HEK293 (cell line): ENCODE data around the gene ABCC12.

Experiments used
- CTCF ChIP-seq: fragments of 450-650 bp; formaldehyde crosslinking; IDR thresholded peaks from 2 replicates; pipeline ENCODE4 v1.5.1; 2016; ENCODE audit warnings: missing biosample characterization, missing genetic modification characterization
- KLF1 ChIP-seq: fragments of 450-650 bp; formaldehyde crosslinking; IDR thresholded peaks from 2 replicates; pipeline ENCODE4 v1.5.1; 2016; ENCODE audit warnings: missing biosample characterization, missing genetic modification characterization
- KLF7 ChIP-seq: fragments of 450-650 bp; formaldehyde crosslinking; IDR thresholded peaks from 2 replicates; pipeline ENCODE4 v1.5.1; 2016; ENCODE audit warnings: missing biosample characterization, missing genetic modification characterization, borderline replicate concordance
- PRDM1 ChIP-seq: fragments of 450-650 bp; formaldehyde crosslinking; IDR thresholded peaks from 2 replicates; pipeline ENCODE4; 2016; ENCODE audit warnings: missing biosample characterization, missing genetic modification characterization
- TSHZ1 ChIP-seq: fragments of 450-650 bp; formaldehyde crosslinking; IDR thresholded peaks from 2 replicates; pipeline ENCODE4 v1.5.1; 2016; ENCODE audit warnings: missing biosample characterization, missing genetic modification characterization, borderline replicate concordance
- ZBTB21 ChIP-seq: fragments of 450-650 bp; formaldehyde crosslinking; IDR thresholded peaks from 2 replicates; pipeline ENCODE4 v1.5.1; 2017; ENCODE audit warnings: missing biosample characterization, missing genetic modification characterization
- ZNF121 ChIP-seq: fragments of 450-650 bp; formaldehyde crosslinking; IDR thresholded peaks from 2 replicates; pipeline ENCODE4 v1.5.1; 2016; ENCODE audit warnings: missing biosample characterization, missing genetic modification characterization
- ZNF274 ChIP-seq, 2 experiments: fragments of 200-500 bp in 1 of 2; fragments of 450-650 bp in 1 of 2; sonication (Bioruptor generic) in 1 of 2; formaldehyde crosslinking in 1 of 2; IDR thresholded peaks; 2 replicates each; pipeline versions ENCODE4 v1.5.1 to v1.6.1; 2014 to 2016; ENCODE audit warnings: borderline replicate concordance in 1 of 2, inconsistent platforms in 1 of 2, low read length in 1 of 2, missing biosample characterization in 1 of 2, missing genetic modification characterization in 1 of 2
- ZNF354C ChIP-seq: fragments of 450-650 bp; formaldehyde crosslinking; IDR thresholded peaks from 2 replicates; pipeline ENCODE4 v1.5.1; 2016; ENCODE audit warnings: missing biosample characterization, missing genetic modification characterization, low read depth, borderline replicate concordance
- ZNF391 ChIP-seq: fragments of 450-650 bp; formaldehyde crosslinking; IDR thresholded peaks from 2 replicates; pipeline ENCODE4 v1.5.1; 2016; ENCODE audit warnings: low read depth, missing biosample characterization, missing genetic modification characterization, borderline replicate concordance
- ZNF513 ChIP-seq: fragments of 450-650 bp; IDR thresholded peaks from 2 replicates; pipeline ENCODE4 v1.5.1; 2018; ENCODE audit warnings: missing biosample characterization, missing genetic modification characterization
- ZNF558 ChIP-seq: fragments of 450-650 bp; formaldehyde crosslinking; IDR thresholded peaks from 2 replicates; pipeline ENCODE4 v1.5.1; 2016; ENCODE audit warnings: missing biosample characterization, missing genetic modification characterization
- ZNF707 ChIP-seq: fragments of 450-650 bp; formaldehyde crosslinking; IDR thresholded peaks from 2 replicates; pipeline ENCODE4 v1.5.1; 2016; ENCODE audit warnings: missing biosample characterization, missing genetic modification characterization

GRCh38 chr16:48113471-48113870 is 42.3 kb downstream of the ABCC12 start:
- TF ChIP-seq ZNF513 (tag by site-specific recombination), result no peak
- TF ChIP-seq ZNF391, result no peak
- TF ChIP-seq CTCF (tag by site-specific recombination), result no peak
- no peak for TF ChIP-seq ZNF121 (tag by site-specific recombination)
- TF ChIP-seq ZNF354C (tag by site-specific recombination), result no peak
- no peak for TF ChIP-seq ZNF274 (IDR thresholded peaks at IDR 0.05; ENCODE audit: low read length)
- TF ChIP-seq ZNF274 (tag by site-specific recombination; IDR thresholded peaks at IDR 0.05; ENCODE audit: borderline replicate concordance), result no peak
- no peak for TF ChIP-seq PRDM1 (tag by site-specific recombination)
- no peak for TF ChIP-seq KLF1 (tag by site-specific recombination)
- TF ChIP-seq ZNF707, result no peak
- no peak for TF ChIP-seq ZBTB21 (tag by site-specific recombination)
- TF ChIP-seq ZNF558, result no peak
- TF ChIP-seq KLF7 (tag by site-specific recombination), result no peak
- no peak for TF ChIP-seq TSHZ1 (tag by site-specific recombination)
